Measurements from ENCODE around the gene YPEL2. TPM values are rescaled to one million over a fixed set of nuclear protein-coding genes. Genes with fewer than 3 reads are reported as not detected.
"Not testable (repeated sequence)": the region's sequence is repeated elsewhere in the genome, so short reads cannot be mapped to it uniquely, and the experiment has no call there.

Gene YPEL2
- polyA plus RNA-seq, 1 donor (not counting 4 experiments of a cell fraction or from before 2014, with no cell fraction given) = 4.6 TPM

GRCh38 chr17:59392973-59393679 lies 61.7 kb downstream of the YPEL2 start:
- Histone ChIP-seq H3K9me1 (ENCODE audit: control insufficient read depth, extremely low read depth, insufficient read depth, low read length) (no peaks in the 10 kb centered on the region), H4K20me1 (ENCODE audit: control insufficient read depth, extremely low read depth, insufficient read depth, low read length) (no peaks in the 10 kb centered on the region), H3K4me2 (ENCODE audit: control insufficient read depth, extremely low read depth, insufficient read depth, low read depth, low read length) (no peak overlapping the region), H3K9ac (ENCODE audit: control insufficient read depth, extremely low read depth, insufficient read depth, low read length) (no peak overlapping the region), H3K79me2 (ENCODE audit: control insufficient read depth, insufficient read depth, low read length) (no peaks in the 10 kb centered on the region), H3K9me3 (ENCODE audit: control insufficient read depth, low read depth, low read length) (no peaks in the 10 kb centered on the region), H3K4me3 (ENCODE audit: control insufficient read depth in 2 of 3, extremely low read depth in 1 of 3, insufficient read depth in 2 of 3, low read depth in 1 of 3, low read length in 3 of 3) (no peak overlapping the region), H3K4me1 (ENCODE audit: control insufficient read depth, extremely low read depth, insufficient read depth, low read length) (no peaks in the 10 kb centered on the region), H2AFZ (ENCODE audit: control insufficient read depth, low read length) (no peak overlapping the region), H3K27me3 (ENCODE audit: control insufficient read depth, extremely low read depth, insufficient read depth, low read length) (no peaks in the 10 kb centered on the region), H3K27ac (ENCODE audit: control insufficient read depth, insufficient read depth, low read length) (no peak overlapping the region), H3K36me3 (ENCODE audit: control insufficient read depth in 2 of 2, extremely low read depth in 1 of 2, insufficient read depth in 2 of 2, low read length in 2 of 2) (no peaks in the 10 kb centered on the region)
- FAIRE-seq (no peak), DNase-seq (ENCODE audit: low read depth, low spot score) (no peak)
- TF ChIP-seq EZH2 (IDR thresholded peaks at IDR 0.05; ENCODE audit: low read length) = no peak
- TF ChIP-seq CTCF (optimal IDR thresholded peaks at IDR 0.05 in 1 of 3, IDR thresholded peaks at IDR 0.05 in 1 of 3, conservative IDR thresholded peaks at IDR 0.05 in 1 of 3; ENCODE audit: extremely low read depth in 1 of 3, insufficient read depth in 2 of 3, low read length in 3 of 3) = no peak
- dilution Hi-C loops (cut with MboI; ENCODE audit: extremely low pct_ligation_motif_present, low sequenced_read_pairs) = no loop called here

- dilution Hi-C loops (cut with MboI; ENCODE audit: extremely low pct_ligation_motif_present, low sequenced_read_pairs) = not testable (repeated sequence)
Measured at GRCh38 chr17:59393742-59394410, 62.4 kb downstream of the YPEL2 start.

More at GRCh38 chr17:59393742-59394410, 62.4 kb downstream of the YPEL2 start:
- H3K27ac ChIP-seq (ENCODE audit: control insufficient read depth, insufficient read depth, low read length); H3K36me3 ChIP-seq (ENCODE audit: control insufficient read depth in 2 of 2, extremely low read depth in 1 of 2, insufficient read depth in 2 of 2, low read length in 2 of 2); H3K9me1 ChIP-seq (ENCODE audit: control insufficient read depth, extremely low read depth, insufficient read depth, low read length); H2AFZ ChIP-seq (ENCODE audit: control insufficient read depth, low read length); DNase-seq (ENCODE audit: low read depth, low spot score); H3K9me3 ChIP-seq (ENCODE audit: control insufficient read depth, low read depth, low read length); H3K4me1 ChIP-seq (ENCODE audit: control insufficient read depth, extremely low read depth, insufficient read depth, low read length); H3K4me2 ChIP-seq (ENCODE audit: control insufficient read depth, extremely low read depth, insufficient read depth, low read depth, low read length); FAIRE-seq; H3K4me3 ChIP-seq (ENCODE audit: control insufficient read depth in 2 of 3, extremely low read depth in 1 of 3, insufficient read depth in 2 of 3, low read depth in 1 of 3, low read length in 3 of 3); H3K9ac ChIP-seq (ENCODE audit: control insufficient read depth, extremely low read depth, insufficient read depth, low read length); H3K27me3 ChIP-seq (ENCODE audit: control insufficient read depth, extremely low read depth, insufficient read depth, low read length); H4K20me1 ChIP-seq (ENCODE audit: control insufficient read depth, extremely low read depth, insufficient read depth, low read length); H3K79me2 ChIP-seq (ENCODE audit: control insufficient read depth, insufficient read depth, low read length): not testable (repeated sequence)

Measured in keratinocyte (primary cell).